NCI-H748 (cell line): ENCODE results near the gene ALDH8A1.
"Not testable (repeated sequence)": the region's sequence is repeated elsewhere in the genome, so short reads cannot be mapped to it uniquely, and the experiment has no call there.

ENCODE experiments used
- DNase-seq: peaks from one replicate; lab custom pipeline; 2025; ENCODE audit not compliant: unreplicated experiment; lab: John Stamatoyannopoulos, UW

Gene ALDH8A1

GRCh38 chr6:134911547-134911946 lies 38.4 kb downstream of the ALDH8A1 start:
- DNase-seq: peak; percentile 16

GRCh38 chr6:134910593-134910935 lies 39.3 kb downstream of the ALDH8A1 start:
- DNase-seq: no peak

GRCh38 chr6:134909701-134910592 lies 40.0 kb downstream of the ALDH8A1 start:
- DNase-seq: no peak

- DNase-seq: no peak
Measured at GRCh38 chr6:134908906-134909516, 40.9 kb downstream of the ALDH8A1 start.

GRCh38 chr6:134904731-134905130 lies 45.2 kb downstream of the ALDH8A1 start:
- not testable (repeated sequence) for DNase-seq

- DNase-seq: no peak
Measured at GRCh38 chr6:134903448-134903847, 46.5 kb downstream of the ALDH8A1 start.

- no peak for DNase-seq
Measured at GRCh38 chr6:134902936-134903335, 47.0 kb downstream of the ALDH8A1 start.

- DNase-seq: no peak
Measured at GRCh38 chr6:134902074-134902861, 47.6 kb downstream of the ALDH8A1 start.

GRCh38 chr6:134898575-134898974 lies 51.3 kb downstream of the ALDH8A1 start:
- no peak for DNase-seq

GRCh38 chr6:134898166-134898565 lies 51.7 kb downstream of the ALDH8A1 start:
- not testable (repeated sequence) for DNase-seq

GRCh38 chr6:134896910-134897309 lies 53.0 kb downstream of the ALDH8A1 start:
- peak; percentile 96 for DNase-seq

- no peak for DNase-seq
Measured at GRCh38 chr6:134894800-134895199, 55.1 kb downstream of the ALDH8A1 start.

- DNase-seq: no peak
Measured at GRCh38 chr6:134892362-134892761, 57.5 kb downstream of the ALDH8A1 start.

- DNase-seq: no peak
Measured at GRCh38 chr6:134891633-134892032, 58.3 kb downstream of the ALDH8A1 start.

GRCh38 chr6:134888316-134888715 lies 61.6 kb downstream of the ALDH8A1 start:
- DNase-seq: no peak

GRCh38 chr6:134884752-134885151 lies 65.1 kb downstream of the ALDH8A1 start:
- no peak for DNase-seq

- no peak for DNase-seq
Measured at GRCh38 chr6:134883314-134883713, 66.6 kb downstream of the ALDH8A1 start.

- DNase-seq: peak; percentile 68
Measured at GRCh38 chr6:134882426-134883038, 67.4 kb downstream of the ALDH8A1 start.

GRCh38 chr6:134880487-134881190 lies 69.3 kb downstream of the ALDH8A1 start:
- no peak for DNase-seq

- DNase-seq: no peak
Measured at GRCh38 chr6:134878136-134878535, 71.8 kb downstream of the ALDH8A1 start.

GRCh38 chr6:134875367-134875766 lies 74.5 kb downstream of the ALDH8A1 start:
- DNase-seq: peak; percentile 11
